Testis (tissue), 2 donors: ENCODE measurements around the gene FOXD4.
"Not testable (repeated sequence)": the region's sequence is repeated elsewhere in the genome, so short reads cannot be mapped to it uniquely, and the experiment has no call there.

ENCODE experiments used
- POLR2A ChIP-seq: fragments of 450-650 bp; IDR thresholded peaks from one replicate; pipeline ENCODE4 v1.6.1; 2017; ENCODE audit warnings: antibody characterized with exemption, mild to moderate bottlenecking, moderate library complexity
- TF ChIP-seq, protein P1 (sequence below), 3 experiments: fragments of 450-650 bp in 2 of 3; fragments of 200-600 bp in 1 of 3; sonication (generic) in 1 of 3; IDR thresholded peaks; one replicate each; pipeline ENCODE4 v1.5.1; 2016 to 2019; ENCODE audit warnings: antibody characterized with exemption in 3 of 3, mild to moderate bottlenecking in 2 of 3, moderate library complexity in 1 of 3

DNA sequence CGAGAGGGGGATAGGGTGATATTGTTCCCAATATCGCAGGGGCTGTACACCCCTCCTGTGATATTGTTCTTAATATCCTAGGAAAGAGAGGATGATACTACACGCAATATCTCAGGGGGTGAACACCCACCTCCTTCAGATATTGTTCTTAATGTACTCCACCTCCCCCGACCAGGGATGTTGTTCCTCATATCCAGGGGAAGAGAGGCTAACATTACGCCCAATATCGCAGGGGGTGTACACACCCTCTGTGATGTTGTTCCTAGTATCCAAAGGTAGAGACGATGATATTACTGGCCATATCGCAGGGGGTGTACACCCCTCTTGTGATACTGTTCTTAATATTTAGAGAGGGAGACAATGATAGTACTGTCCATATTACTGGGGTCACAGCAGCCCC lies 12.2 kb downstream of the FOXD4 start:
- TF ChIP-seq, protein P1, sequence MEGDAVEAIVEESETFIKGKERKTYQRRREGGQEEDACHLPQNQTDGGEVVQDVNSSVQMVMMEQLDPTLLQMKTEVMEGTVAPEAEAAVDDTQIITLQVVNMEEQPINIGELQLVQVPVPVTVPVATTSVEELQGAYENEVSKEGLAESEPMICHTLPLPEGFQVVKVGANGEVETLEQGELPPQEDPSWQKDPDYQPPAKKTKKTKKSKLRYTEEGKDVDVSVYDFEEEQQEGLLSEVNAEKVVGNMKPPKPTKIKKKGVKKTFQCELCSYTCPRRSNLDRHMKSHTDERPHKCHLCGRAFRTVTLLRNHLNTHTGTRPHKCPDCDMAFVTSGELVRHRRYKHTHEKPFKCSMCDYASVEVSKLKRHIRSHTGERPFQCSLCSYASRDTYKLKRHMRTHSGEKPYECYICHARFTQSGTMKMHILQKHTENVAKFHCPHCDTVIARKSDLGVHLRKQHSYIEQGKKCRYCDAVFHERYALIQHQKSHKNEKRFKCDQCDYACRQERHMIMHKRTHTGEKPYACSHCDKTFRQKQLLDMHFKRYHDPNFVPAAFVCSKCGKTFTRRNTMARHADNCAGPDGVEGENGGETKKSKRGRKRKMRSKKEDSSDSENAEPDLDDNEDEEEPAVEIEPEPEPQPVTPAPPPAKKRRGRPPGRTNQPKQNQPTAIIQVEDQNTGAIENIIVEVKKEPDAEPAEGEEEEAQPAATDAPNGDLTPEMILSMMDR (IDR thresholded peaks at IDR 0.05), result not testable (repeated sequence)
- not testable (repeated sequence) for TF ChIP-seq POLR2A
